CD4-positive, CD25-positive, alpha-beta regulatory T cell (primary cell): ENCODE results near the gene GPR146. TPM values are rescaled to one million over a fixed set of nuclear protein-coding genes. Genes with fewer than 3 reads are reported as not detected.
A peak's percentile ranks its signal among the peaks of the same experiment; 100 is the strongest.

Source experiments
- ATAC-seq, 2 donors: fragments of 150-1000 bp; cut with Tn5 transposase; one replicate each; pipeline ENCODE4 v1.10.0; 2021; ENCODE audit warnings: low read depth in 2 of 2, moderate number of reproducible peaks in 2 of 2, moderate library complexity in 1 of 2
- DNase-seq, 3 donors: peaks; one replicate each; pipeline versions ENCODE4 v3.0.0 to v3.0.0-alpha.2; 2012 to 2022; ENCODE audit warnings: mixed read lengths in 1 of 3
- H3K27ac ChIP-seq: one replicate; pipeline ENCODE4 v1.7.0; 2013; ENCODE audit warnings: mild to moderate bottlenecking, low read length; ENCODE audit not compliant: insufficient read depth, poor library complexity, severe bottlenecking
- H3K27me3 ChIP-seq: one replicate; pipeline ENCODE4 v1.7.0; 2013; ENCODE audit warnings: low read length; ENCODE audit not compliant: control insufficient read depth, insufficient read depth
- H3K36me3 ChIP-seq: one replicate; pipeline ENCODE4 v1.7.0; 2013; ENCODE audit warnings: mild to moderate bottlenecking, low read length, moderate library complexity; ENCODE audit not compliant: control insufficient read depth, insufficient read depth
- H3K4me1 ChIP-seq: 2 replicates; pipeline ENCODE4 v1.7.0; 2013; ENCODE audit warnings: mild to moderate bottlenecking, low read length; ENCODE audit not compliant: insufficient read depth, control insufficient read depth, poor library complexity, severe bottlenecking
- H3K4me3 ChIP-seq: one replicate; pipeline ENCODE4 v1.7.0; 2013; ENCODE audit warnings: low read depth, mild to moderate bottlenecking, low read length, moderate library complexity
- H3K9me3 ChIP-seq, 2 experiments: 1 replicate in 1 of 2; 2 replicates in 1 of 2; pipeline ENCODE4 v1.7.0; 2013; ENCODE audit warnings: low read length in 2 of 2, mild to moderate bottlenecking in 1 of 2, moderate library complexity in 1 of 2; ENCODE audit not compliant: control insufficient read depth in 2 of 2
- H3K27ac Mint-ChIP-seq, 3 donors: one replicate each; pipeline ENCODE4 v1.8.0; 2020 to 2022; ENCODE audit warnings: mild to moderate bottlenecking in 3 of 3, mixed read lengths in 3 of 3, moderate library complexity in 2 of 3
- H3K27me3 Mint-ChIP-seq: one replicate; pipeline ENCODE4 v1.8.0; 2022; ENCODE audit warnings: mild to moderate bottlenecking, mixed read lengths
- H3K36me3 Mint-ChIP-seq: one replicate; pipeline ENCODE4 v1.8.0; 2020; ENCODE audit warnings: mixed read lengths
- H3K4me1 Mint-ChIP-seq, 4 donors: one replicate each; pipeline ENCODE4 v1.8.0; 2020 to 2022; ENCODE audit warnings: mixed read lengths in 4 of 4, mild to moderate bottlenecking in 1 of 4
- H3K4me3 Mint-ChIP-seq, 4 donors: one replicate each; pipeline ENCODE4 v1.8.0; 2020 to 2022; ENCODE audit warnings: mild to moderate bottlenecking in 4 of 4, mixed read lengths in 4 of 4, moderate library complexity in 3 of 4
- H3K9me3 Mint-ChIP-seq, 7 donors: one replicate each; pipeline ENCODE4 v1.8.0; 2020 to 2022; ENCODE audit warnings: mixed read lengths in 7 of 7, mild to moderate bottlenecking in 3 of 7, moderate library complexity in 2 of 7
- polyA plus RNA-seq, 4 donors: library from polyadenylated mRNA; unstranded; fragments of 300-500 nt; fragmentation: Illumina TruSeq; gene quantifications; one replicate each; pipeline ENCODE4 v1.2.3, GENCODE V29; 2021
- total RNA-seq: library from RNA; stranded (reverse); gene quantifications from one replicate; pipeline ENCODE4 v1.2.3, GENCODE V29; 2022

The GPR146 gene
- total and polyA plus RNA-seq, 5 donors from 2014 or later, result 14.1 to 26.4 (median 21.3) TPM

DNA sequence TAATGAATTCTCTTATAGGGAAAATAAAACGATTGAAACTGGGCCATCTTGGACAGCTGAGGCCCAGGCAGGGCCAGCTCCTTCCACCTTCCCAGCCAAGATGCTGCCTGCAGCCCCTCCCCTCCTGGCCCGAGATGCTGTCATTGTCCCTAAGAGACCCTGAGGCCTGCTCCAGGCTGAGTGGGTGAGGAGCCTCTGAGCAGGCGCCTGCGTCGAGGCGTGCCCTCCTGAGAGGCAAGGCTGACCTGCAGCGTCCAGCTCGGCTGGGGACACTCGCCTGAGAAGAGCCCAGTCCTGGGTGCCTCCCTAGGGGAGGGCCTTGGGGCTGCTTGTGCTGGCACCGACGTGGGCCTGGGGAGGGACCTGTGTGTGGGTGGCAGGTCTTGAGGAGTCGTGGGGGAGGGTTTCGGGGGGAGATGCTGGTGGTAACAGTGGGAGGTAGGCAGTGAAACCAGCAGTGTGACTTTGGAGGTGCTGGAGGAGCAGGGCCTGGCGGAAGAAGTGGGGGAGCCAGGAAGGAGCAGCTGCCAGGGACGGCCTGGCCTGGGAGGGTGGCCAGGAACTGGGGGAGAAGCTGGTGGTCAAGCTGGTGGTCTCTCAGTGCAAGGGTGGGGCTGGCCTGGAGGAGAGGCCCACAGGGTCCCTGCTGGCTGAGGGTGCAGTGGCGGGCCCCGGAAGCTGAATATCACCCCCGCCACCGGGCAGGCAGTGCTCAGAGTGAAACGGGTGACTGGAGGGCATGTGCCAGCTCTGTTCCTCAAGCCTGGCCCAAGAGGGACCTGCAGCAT is 7.9 kb downstream of the GPR146 start:
- peak overlapping the region in 2 of 3 donors; percentile 77 to 85 for H3K27ac Mint-ChIP-seq
- H3K4me1 ChIP-seq, result peaks cover 51% of the 10 kb centered on the region

DNA sequence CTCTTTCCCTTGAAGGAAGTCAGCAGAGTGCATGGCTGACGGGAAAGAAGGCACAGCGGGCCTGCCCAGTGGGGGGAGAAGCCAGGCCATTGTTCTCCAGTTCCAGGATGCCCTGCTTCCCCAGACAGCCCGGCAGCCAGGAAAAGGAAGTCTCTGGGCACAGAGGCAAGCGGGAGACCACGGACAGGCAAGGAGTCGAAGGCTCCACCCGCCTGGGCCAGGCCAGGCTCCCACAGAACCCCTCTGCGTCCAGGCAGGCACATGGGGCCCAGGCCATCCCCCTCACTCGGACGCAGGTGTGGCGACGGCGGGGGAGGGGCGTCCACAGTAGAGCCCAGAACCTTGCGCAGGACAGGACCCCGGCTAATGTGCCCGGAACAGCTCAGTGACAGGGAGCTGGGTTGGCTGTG is 8.7 kb downstream of the GPR146 start:
- no peaks in the 10 kb centered on the region for H3K36me3 ChIP-seq
- H3K4me1 ChIP-seq, result peaks cover 43% of the 10 kb centered on the region
- no peak overlapping the region for H3K4me3 ChIP-seq
- H3K27me3 Mint-ChIP-seq, result no peaks in the 10 kb centered on the region
- DNase-seq (no peak), ATAC-seq (no peak)
- H3K36me3 Mint-ChIP-seq, result no peaks in the 10 kb centered on the region
- no peaks in the 10 kb centered on the region for H3K9me3 ChIP-seq
- no peaks in the 10 kb centered on the region for H3K27me3 ChIP-seq
- no peaks in the 10 kb centered on the region for H3K9me3 Mint-ChIP-seq
- no peak overlapping the region for H3K27ac ChIP-seq
- H3K27ac Mint-ChIP-seq, result no peak overlapping the region
- peaks cover 4 to 48% (median 20%) of the 10 kb centered on the region in 4 donors for H3K4me1 Mint-ChIP-seq
- no peak overlapping the region for H3K4me3 Mint-ChIP-seq

More for the DNA sequence above, 7.9 kb downstream of the GPR146 start:
- no peaks in the 10 kb centered on the region for H3K9me3 Mint-ChIP-seq
- Histone ChIP-seq H3K27ac (no peak overlapping the region), H3K27me3 (no peaks in the 10 kb centered on the region), H3K9me3 (no peaks in the 10 kb centered on the region), H3K36me3 (no peaks in the 10 kb centered on the region), H3K4me3 (no peak overlapping the region)
- peak overlapping the region in 2 of 4 donors; percentile 65 to 73 for H3K4me3 Mint-ChIP-seq
- ATAC-seq (no peak), DNase-seq (no peak)
- no peaks in the 10 kb centered on the region for H3K36me3 Mint-ChIP-seq
- H3K4me1 Mint-ChIP-seq, result peaks cover 7 to 56% (median 24%) of the 10 kb centered on the region in 4 donors
- no peaks in the 10 kb centered on the region for H3K27me3 Mint-ChIP-seq

DNA sequence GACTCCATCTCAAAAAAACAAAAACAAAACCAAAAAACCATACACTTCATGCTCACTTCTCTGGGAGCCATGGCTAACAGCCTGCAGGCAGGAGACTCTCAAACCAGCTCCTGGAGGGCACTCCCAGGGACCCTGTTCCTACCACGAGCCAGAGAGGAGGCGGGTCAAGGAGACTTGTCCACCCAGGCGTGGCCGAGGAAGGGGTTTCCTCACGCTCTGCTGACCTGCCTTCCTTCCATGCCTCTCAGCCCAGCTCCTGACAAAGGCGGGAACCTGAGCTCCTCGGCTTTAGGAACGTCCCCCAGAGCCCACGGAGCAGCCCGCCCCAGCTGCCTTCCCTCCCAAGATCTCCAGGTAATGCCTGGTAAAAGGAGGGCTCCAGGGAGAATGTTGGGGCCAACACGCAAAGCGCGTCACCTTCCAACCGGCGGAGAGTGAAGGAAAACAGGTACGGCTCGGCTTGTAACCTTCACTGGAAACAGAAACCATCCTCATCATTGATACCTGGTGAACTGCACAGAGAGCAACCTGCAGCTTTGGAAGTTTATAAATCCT is 9.5 kb downstream of the GPR146 start:
- no peaks in the 10 kb centered on the region for H3K9me3 Mint-ChIP-seq
- H3K4me3 Mint-ChIP-seq, result peak overlapping the region in 3 of 4 donors; percentile 7 to 94 (median 92)
- ATAC-seq, result no peak
- H3K9me3 ChIP-seq, result no peaks in the 10 kb centered on the region
- H3K36me3 Mint-ChIP-seq, result no peaks in the 10 kb centered on the region
- H3K27ac ChIP-seq, result no peak overlapping the region
- DNase-seq, result no peak
- H3K4me1 Mint-ChIP-seq, result peaks cover 0 to 41% (median 18%) of the 10 kb centered on the region in 4 donors
- H3K4me3 ChIP-seq, result no peak overlapping the region
- H3K4me1 ChIP-seq, result peaks cover 36% of the 10 kb centered on the region
- no peaks in the 10 kb centered on the region for H3K27me3 Mint-ChIP-seq
- H3K27ac Mint-ChIP-seq, result peak overlapping the region in 2 of 3 donors; percentile 69 to 85
- no peaks in the 10 kb centered on the region for H3K27me3 ChIP-seq
- H3K36me3 ChIP-seq, result no peaks in the 10 kb centered on the region

DNA sequence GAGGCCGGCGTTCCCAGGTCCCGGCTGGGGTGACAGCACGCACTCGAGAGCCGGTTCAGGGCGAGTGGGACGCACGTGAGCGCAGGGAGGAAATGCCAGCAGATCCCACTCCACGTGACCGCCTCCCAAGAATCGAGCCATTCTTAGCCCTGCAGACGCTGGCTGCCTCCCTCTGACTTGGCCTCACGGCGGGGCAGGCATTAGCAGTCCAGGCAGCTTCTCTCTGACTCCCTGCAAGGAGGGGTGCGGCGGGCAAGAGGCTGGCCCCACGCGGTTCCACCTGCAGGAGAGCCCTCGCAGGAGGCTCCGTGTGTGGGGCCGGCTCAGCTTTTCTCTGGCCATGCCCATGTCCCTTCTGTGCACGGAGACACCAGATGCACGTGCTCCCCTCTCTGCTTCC is 10.1 kb downstream of the GPR146 start:
- Mint-ChIP-seq H3K9me3 (no peaks in the 10 kb centered on the region), H3K4me1 (peaks cover 0 to 40% (median 13%) of the 10 kb centered on the region in 4 donors), H3K36me3 (no peaks in the 10 kb centered on the region), H3K4me3 (peak overlapping the region in 2 of 4 donors; percentile 92 to 94), H3K27ac (peak overlapping the region in 2 of 3 donors; percentile 85 to 86), H3K27me3 (no peaks in the 10 kb centered on the region)
- ATAC-seq (no peak), DNase-seq (no peak)
- H3K4me3 ChIP-seq, result no peak overlapping the region
- H3K36me3 ChIP-seq, result no peaks in the 10 kb centered on the region
- peak overlapping the region; percentile 23 for H3K27ac ChIP-seq
- H3K4me1 ChIP-seq, result peaks cover 32% of the 10 kb centered on the region
- H3K9me3 ChIP-seq, result no peaks in the 10 kb centered on the region
- no peaks in the 10 kb centered on the region for H3K27me3 ChIP-seq

DNA sequence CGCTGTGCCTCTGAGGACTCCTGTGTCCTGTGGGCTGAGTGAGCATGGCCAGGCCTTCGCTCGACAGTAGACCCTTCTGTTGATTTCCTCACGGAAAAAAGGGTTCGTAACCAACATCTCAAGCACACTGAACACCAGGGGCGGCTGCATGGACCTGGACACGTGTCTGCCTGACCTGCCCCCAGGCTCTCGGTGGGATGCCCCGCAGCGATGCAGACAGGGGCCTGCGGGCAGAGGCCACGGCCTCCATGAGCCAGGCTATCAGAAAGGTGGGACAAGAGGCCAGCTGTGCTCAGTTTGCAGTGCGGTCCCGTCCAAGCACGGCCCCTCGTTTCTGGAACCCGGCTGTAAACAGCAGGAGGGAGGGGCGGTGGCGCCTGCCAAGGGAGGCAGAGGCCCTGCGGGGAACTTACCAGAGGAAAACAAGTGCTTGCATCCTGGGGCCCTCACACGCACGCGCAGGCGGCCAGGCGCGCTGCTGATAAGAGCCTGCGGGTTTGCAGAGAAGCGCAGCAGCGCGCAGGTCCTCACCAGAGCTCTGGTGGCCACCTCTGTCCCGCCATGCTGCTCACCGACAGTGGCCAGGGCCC is 10.6 kb downstream of the GPR146 start:
- H3K9me3 ChIP-seq, result no peaks in the 10 kb centered on the region
- peaks cover 0 to 35% (median 12%) of the 10 kb centered on the region in 4 donors for H3K4me1 Mint-ChIP-seq
- H3K4me3 Mint-ChIP-seq, result peak overlapping the region; percentile 89 to 94 (median 92)
- ATAC-seq (peak; percentile 77 to 81), DNase-seq (peak; percentile 20 to 90 (median 68))
- H3K27ac Mint-ChIP-seq, result peak overlapping the region; percentile 85 to 86 (median 86)
- no peaks in the 10 kb centered on the region for H3K9me3 Mint-ChIP-seq
- H3K4me3 ChIP-seq, result no peak overlapping the region
- no peaks in the 10 kb centered on the region for H3K36me3 Mint-ChIP-seq
- H3K36me3 ChIP-seq, result no peaks in the 10 kb centered on the region
- H3K27me3 Mint-ChIP-seq, result no peaks in the 10 kb centered on the region
- peaks cover 27% of the 10 kb centered on the region for H3K4me1 ChIP-seq
- peak overlapping the region; percentile 23 for H3K27ac ChIP-seq
- no peaks in the 10 kb centered on the region for H3K27me3 ChIP-seq

DNA sequence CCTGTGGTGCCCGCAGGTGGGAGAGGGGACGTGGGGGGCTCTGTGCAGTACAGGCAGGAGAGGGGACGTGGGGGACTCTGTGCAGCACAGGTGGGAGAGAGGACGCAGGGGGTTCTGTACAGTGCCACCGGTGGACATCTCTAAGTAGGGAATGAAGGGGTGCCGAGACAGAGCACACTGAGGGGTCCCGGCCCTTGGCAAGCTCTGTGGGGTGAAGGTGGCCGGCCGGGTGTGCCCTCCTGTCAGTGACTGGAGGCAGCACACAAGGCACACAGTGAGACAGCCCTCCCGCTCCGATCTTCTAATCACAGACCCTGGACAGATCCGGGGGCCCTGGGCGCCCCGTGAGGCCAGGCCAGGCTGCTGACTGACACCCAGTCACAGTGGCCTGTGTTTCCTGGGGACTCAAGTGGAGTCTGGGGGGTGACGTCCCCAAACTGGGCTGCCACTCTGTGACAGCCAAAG is 11.2 kb downstream of the GPR146 start:
- DNase-seq (no peak), ATAC-seq (peak in 1 of 2 donors; percentile 15)
- Mint-ChIP-seq H3K4me3 (peak overlapping the region; percentile 89 to 94 (median 92)), H3K9me3 (no peaks in the 10 kb centered on the region), H3K27me3 (no peaks in the 10 kb centered on the region), H3K36me3 (no peaks in the 10 kb centered on the region), H3K27ac (peak overlapping the region; percentile 85 to 86 (median 86)), H3K4me1 (peaks cover 0 to 32% (median 12%) of the 10 kb centered on the region in 4 donors)
- no peaks in the 10 kb centered on the region for H3K9me3 ChIP-seq
- H3K4me3 ChIP-seq, result no peak overlapping the region
- no peaks in the 10 kb centered on the region for H3K36me3 ChIP-seq
- peaks cover 26% of the 10 kb centered on the region for H3K4me1 ChIP-seq
- no peaks in the 10 kb centered on the region for H3K27me3 ChIP-seq
- peak overlapping the region; percentile 23 for H3K27ac ChIP-seq

DNA sequence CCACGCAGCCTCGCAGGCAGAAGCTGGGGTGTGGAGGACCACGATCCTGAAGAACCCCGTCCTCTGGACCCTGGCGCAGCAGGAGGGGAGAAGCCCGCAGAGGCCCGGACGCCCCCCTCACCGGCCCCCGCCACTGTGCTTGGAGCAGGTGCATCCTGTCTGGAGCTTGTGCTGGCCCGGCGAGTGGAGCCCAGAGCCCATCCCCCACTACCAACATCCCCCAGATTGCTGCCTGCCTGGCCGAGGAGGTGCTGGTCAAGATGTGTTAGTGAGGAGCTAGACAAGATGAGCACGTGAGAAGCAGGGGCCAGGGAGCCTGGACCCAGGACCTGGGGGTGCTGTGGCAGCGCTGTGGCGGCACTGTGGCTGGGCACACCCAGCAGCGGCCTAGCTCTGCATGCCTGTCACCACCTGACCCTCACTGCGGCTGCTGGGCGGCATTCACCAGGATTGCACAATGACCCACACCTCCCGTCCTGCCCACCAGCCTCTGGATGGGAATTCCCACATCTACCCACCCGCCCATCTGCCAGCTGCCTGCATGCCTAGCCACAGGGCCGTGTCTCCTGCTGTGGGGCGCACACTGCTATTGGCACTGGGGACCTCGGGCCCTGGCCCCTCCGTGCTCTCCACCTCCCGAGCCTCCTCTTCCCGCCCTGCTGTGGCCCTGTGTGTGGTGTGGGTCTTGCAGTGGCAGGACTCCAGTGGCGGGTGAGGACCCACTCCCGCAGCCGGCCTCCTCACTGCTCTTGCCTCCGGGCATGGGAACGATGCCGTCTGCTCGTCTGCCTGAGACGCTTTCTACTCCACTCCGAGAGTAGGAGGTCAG is 11.8 kb downstream of the GPR146 start:
- ATAC-seq (no peak), DNase-seq (no peak)
- no peaks in the 10 kb centered on the region for H3K27me3 ChIP-seq
- H3K4me3 ChIP-seq, result no peak overlapping the region
- H3K4me1 Mint-ChIP-seq, result peaks cover 0 to 32% (median 12%) of the 10 kb centered on the region in 4 donors
- no peaks in the 10 kb centered on the region for H3K36me3 ChIP-seq
- no peaks in the 10 kb centered on the region for H3K9me3 ChIP-seq
- H3K27ac ChIP-seq, result no peak overlapping the region
- no peaks in the 10 kb centered on the region for H3K9me3 Mint-ChIP-seq
- peak overlapping the region in 2 of 3 donors; percentile 85 to 86 for H3K27ac Mint-ChIP-seq
- H3K27me3 Mint-ChIP-seq, result no peaks in the 10 kb centered on the region
- peak overlapping the region in 3 of 4 donors; percentile 89 to 94 (median 92) for H3K4me3 Mint-ChIP-seq
- peaks cover 26% of the 10 kb centered on the region for H3K4me1 ChIP-seq
- no peaks in the 10 kb centered on the region for H3K36me3 Mint-ChIP-seq
